NCI-H2227 treated with DMSO at 0.1 percent for 48 hours (cell line): Measurements from ENCODE around the gene NPM1.

ENCODE experiments used
- DNase-seq: peaks from one replicate; lab custom pipeline; 2025; lab: John Stamatoyannopoulos, UW

The NPM1 gene

GRCh38 chr5:171450423-171451331, 63.0 kb downstream of the NPM1 start:
- DNase-seq, result no peak

- DNase-seq, result no peak
Observed at GRCh38 chr5:171451421-171451820, 63.8 kb downstream of the NPM1 start.

GRCh38 chr5:171453056-171453725, 65.5 kb downstream of the NPM1 start:
- no peak for DNase-seq

GRCh38 chr5:171453988-171454387, 66.3 kb downstream of the NPM1 start:
- DNase-seq, result no peak

- no peak for DNase-seq
Observed at GRCh38 chr5:171454549-171454948, 66.9 kb downstream of the NPM1 start.

- no peak for DNase-seq
Observed at GRCh38 chr5:171455522-171455921, 67.9 kb downstream of the NPM1 start.

GRCh38 chr5:171457208-171457981, 69.7 kb downstream of the NPM1 start:
- no peak for DNase-seq

- DNase-seq, result no peak
Observed at GRCh38 chr5:171459839-171460238, 72.2 kb downstream of the NPM1 start.
